ENCODE data around the gene UBQLN4. TPM values are rescaled to one million over a fixed set of nuclear protein-coding genes. Genes with fewer than 3 reads are reported as not detected.

UBQLN4 gene
- total RNA-seq, 1 donor, result 13.0 TPM

DNA sequence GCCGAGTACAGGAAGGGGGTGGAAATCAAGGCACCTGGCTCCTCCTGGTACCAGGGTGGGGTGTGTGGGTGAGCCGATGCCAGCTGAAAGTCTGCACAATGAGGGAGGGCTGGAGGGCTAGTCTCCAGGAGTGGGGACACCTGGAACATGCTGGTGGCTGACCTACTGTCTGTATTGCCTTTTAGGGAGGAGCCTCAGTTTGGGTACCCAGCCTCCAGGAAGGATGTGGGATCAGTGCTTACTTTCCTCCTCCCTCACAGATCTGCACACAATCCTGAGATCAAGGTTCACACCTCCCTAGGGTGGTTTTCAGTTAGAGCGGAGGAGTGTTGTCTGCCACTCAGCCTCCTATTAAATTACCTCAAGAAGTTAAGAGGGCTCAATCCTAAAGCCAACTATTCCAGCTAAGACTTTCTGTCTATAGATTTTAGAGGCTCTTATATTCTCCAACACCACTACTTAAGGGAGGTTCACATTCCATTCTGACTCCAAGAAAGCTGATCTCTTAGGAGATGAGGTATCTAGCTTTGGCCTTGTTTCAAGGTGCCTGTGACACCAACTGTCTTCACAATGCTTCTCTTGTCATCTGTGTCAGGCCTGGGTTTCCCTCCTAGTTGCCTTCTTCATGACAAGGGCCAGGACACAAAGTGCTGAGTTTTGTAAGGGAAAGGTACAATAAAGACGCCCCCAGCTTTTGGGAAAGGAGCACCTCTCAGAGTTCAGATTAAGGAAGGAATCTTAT is 48.6 kb downstream of the UBQLN4 start:
- DNase-seq (ENCODE audit: insufficient read length, low spot score, missing footprints), result no peak
- H3K4me1 ChIP-seq (ENCODE audit: insufficient read depth, low read length), result peaks cover 4% of the 10 kb centered on the region
- no peaks in the 10 kb centered on the region for H3K9me3 ChIP-seq (ENCODE audit: low read depth, low read length)
- peaks cover 14% of the 10 kb centered on the region for H3K36me3 ChIP-seq (ENCODE audit: insufficient read depth, low read length)
- H3K4me3 ChIP-seq (ENCODE audit: insufficient read depth, low read length), result no peak overlapping the region
- H3K27me3 ChIP-seq (ENCODE audit: insufficient read depth, low read length), result no peaks in the 10 kb centered on the region
- peaks cover 6% of the 10 kb centered on the region for H4K20me1 ChIP-seq (ENCODE audit: insufficient read depth, low read length)
- no peaks in the 10 kb centered on the region for H3K79me2 ChIP-seq (ENCODE audit: insufficient read depth, low read length)
- H3K27ac ChIP-seq (ENCODE audit: low read depth, low read length), result no peak overlapping the region
- TF ChIP-seq CTCF (IDR thresholded peaks at IDR 0.05; ENCODE audit: extremely low read depth, low read depth, low read length), result no peak
- no peak overlapping the region for H3K4me2 ChIP-seq (ENCODE audit: insufficient read depth, low read length)
- H2AFZ ChIP-seq (ENCODE audit: low read length), result no peak overlapping the region

GRCh38 chr1:156003923-156004188 is 49.7 kb downstream of the UBQLN4 start:
- no peak overlapping the region for H3K4me3 ChIP-seq (ENCODE audit: insufficient read depth, low read length)
- no peaks in the 10 kb centered on the region for H3K27me3 ChIP-seq (ENCODE audit: insufficient read depth, low read length)
- H3K79me2 ChIP-seq (ENCODE audit: insufficient read depth, low read length), result no peaks in the 10 kb centered on the region
- no peak overlapping the region for H3K27ac ChIP-seq (ENCODE audit: low read depth, low read length)
- H3K4me2 ChIP-seq (ENCODE audit: insufficient read depth, low read length), result no peak overlapping the region
- no peaks in the 10 kb centered on the region for H4K20me1 ChIP-seq (ENCODE audit: insufficient read depth, low read length)
- no peaks in the 10 kb centered on the region for H3K9me3 ChIP-seq (ENCODE audit: low read depth, low read length)
- H2AFZ ChIP-seq (ENCODE audit: low read length), result no peak overlapping the region
- no peak for TF ChIP-seq CTCF (IDR thresholded peaks at IDR 0.05; ENCODE audit: extremely low read depth, low read depth, low read length)
- H3K36me3 ChIP-seq (ENCODE audit: insufficient read depth, low read length), result peaks cover 4% of the 10 kb centered on the region
- peaks cover 4% of the 10 kb centered on the region for H3K4me1 ChIP-seq (ENCODE audit: insufficient read depth, low read length)
- DNase-seq (ENCODE audit: insufficient read length, low spot score, missing footprints), result no peak

- H3K4me1 ChIP-seq (ENCODE audit: insufficient read depth, low read length), result peaks cover 4% of the 10 kb centered on the region
- TF ChIP-seq CTCF (IDR thresholded peaks at IDR 0.05; ENCODE audit: extremely low read depth, low read depth, low read length), result no peak
- no peak overlapping the region for H3K4me3 ChIP-seq (ENCODE audit: insufficient read depth, low read length)
- H3K4me2 ChIP-seq (ENCODE audit: insufficient read depth, low read length), result no peak overlapping the region
- no peaks in the 10 kb centered on the region for H4K20me1 ChIP-seq (ENCODE audit: insufficient read depth, low read length)
- no peaks in the 10 kb centered on the region for H3K36me3 ChIP-seq (ENCODE audit: insufficient read depth, low read length)
- H3K27me3 ChIP-seq (ENCODE audit: insufficient read depth, low read length), result no peaks in the 10 kb centered on the region
- DNase-seq (ENCODE audit: insufficient read length, low spot score, missing footprints), result no peak
- no peaks in the 10 kb centered on the region for H3K9me3 ChIP-seq (ENCODE audit: low read depth, low read length)
- H2AFZ ChIP-seq (ENCODE audit: low read length), result no peak overlapping the region
- H3K27ac ChIP-seq (ENCODE audit: low read depth, low read length), result no peak overlapping the region
- no peaks in the 10 kb centered on the region for H3K79me2 ChIP-seq (ENCODE audit: insufficient read depth, low read length)
These were observed 51.2 kb downstream of the UBQLN4 start for GRCh38 chr1:156002188-156002911.

DNA sequence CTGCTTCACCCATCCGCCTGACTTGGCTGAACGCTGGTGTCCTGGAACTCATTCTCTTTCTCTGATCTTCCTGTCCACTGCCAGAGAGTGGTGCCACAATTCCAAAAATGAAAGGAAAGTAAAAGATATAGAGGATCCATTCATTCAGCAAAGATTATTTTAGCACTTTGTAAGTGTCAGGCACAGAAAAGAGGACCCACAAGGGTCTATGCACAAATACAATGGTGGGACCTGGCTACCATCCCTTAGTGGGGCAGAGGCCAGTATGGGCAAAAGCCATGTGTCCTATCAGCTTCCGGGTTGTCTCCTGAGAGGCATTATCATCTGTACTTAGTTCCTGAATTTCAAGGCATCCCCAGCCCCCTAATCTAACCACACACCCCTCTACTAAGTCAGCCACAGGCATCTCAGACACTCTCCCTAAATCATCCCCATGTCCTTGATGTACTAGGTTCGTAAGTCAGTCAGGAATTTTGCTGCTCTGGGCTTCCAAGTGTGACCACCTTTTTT is 51.9 kb downstream of the UBQLN4 start:
- no peak for DNase-seq (ENCODE audit: insufficient read length, low spot score, missing footprints)
- H4K20me1 ChIP-seq (ENCODE audit: insufficient read depth, low read length), result no peaks in the 10 kb centered on the region
- H3K4me1 ChIP-seq (ENCODE audit: insufficient read depth, low read length), result peaks cover 4% of the 10 kb centered on the region
- H3K4me2 ChIP-seq (ENCODE audit: insufficient read depth, low read length), result peak overlapping the region; percentile 49
- no peaks in the 10 kb centered on the region for H3K79me2 ChIP-seq (ENCODE audit: insufficient read depth, low read length)
- no peak overlapping the region for H3K4me3 ChIP-seq (ENCODE audit: insufficient read depth, low read length)
- H3K9me3 ChIP-seq (ENCODE audit: low read depth, low read length), result no peaks in the 10 kb centered on the region
- no peaks in the 10 kb centered on the region for H3K27me3 ChIP-seq (ENCODE audit: insufficient read depth, low read length)
- peak overlapping the region; percentile 71 for H2AFZ ChIP-seq (ENCODE audit: low read length)
- no peak for TF ChIP-seq CTCF (IDR thresholded peaks at IDR 0.05; ENCODE audit: extremely low read depth, low read depth, low read length)
- H3K36me3 ChIP-seq (ENCODE audit: insufficient read depth, low read length), result no peaks in the 10 kb centered on the region
- no peak overlapping the region for H3K27ac ChIP-seq (ENCODE audit: low read depth, low read length)
